Thoracic aorta (tissue), 2 donors: ENCODE results near the gene MIS12. TPM values are rescaled to one million over a fixed set of nuclear protein-coding genes. Genes with fewer than 3 reads are reported as not detected.

Experiments
- total RNA-seq, 2 donors: library from RNA; depleted of rRNA; stranded (reverse); fragments of >200 nt; gene quantifications; one replicate each; pipeline versions ENCODE4 v1.1.0 to v1.2.3, GENCODE V29; 2016

Gene MIS12
- total RNA-seq, 2 donors from 2014 or later, result 10.3 to 12.8 TPM

Other genes starting within 250 kb of the MIS12 start
- gene RABEP1, start 204.3 kb upstream of the MIS12 start, total RNA-seq, result 10 to 100 TPM; 36.4 to 47.0 TPM
- gene NUP88, start 66.9 kb upstream of the MIS12 start, total RNA-seq, result 10 to 100 TPM; 74.1 to 95.0 TPM
- 10 to 100 TPM; 33.1 to 44.5 TPM for gene RPAIN, start 66.4 kb upstream of the MIS12 start, total RNA-seq
- 10 to 100 TPM; 37.0 to 71.7 TPM for gene C1QBP, start 47.4 kb upstream of the MIS12 start, total RNA-seq
- 10 to 100 TPM; 13.3 to 19.8 TPM for gene DHX33, start 17.6 kb upstream of the MIS12 start, total RNA-seq
- gene DERL2, start 388 bp upstream of the MIS12 start, total RNA-seq, result 10 to 100 TPM; 12.5 to 56.1 TPM
- 10 to 100 TPM; 62.7 to 73.2 TPM for gene NLRP1, start 97.9 kb downstream of the MIS12 start, total RNA-seq